OCI-LY1 (cell line): ENCODE measurements around the gene HIF1AN.

Experiments used
- CTCF ChIP-seq: fragments of 200-600 bp; sonication (generic), shearing (Covaris generic); IDR thresholded peaks from 2 replicates; pipeline ENCODE4 v1.5.1; 2017; ENCODE audit warnings: mild to moderate bottlenecking, antibody characterized with exemption, low read length, moderate library complexity, mixed read lengths
- EZH2 ChIP-seq: fragments of 200-600 bp; sonication (generic), shearing (Covaris generic); IDR thresholded peaks from 2 replicates; pipeline ENCODE4 v1.8.0; 2017; ENCODE audit warnings: borderline replicate concordance, mixed run types, mild to moderate bottlenecking, antibody characterized with exemption, low read length, moderate library complexity, mixed read lengths

- TF ChIP-seq CTCF (no peak), EZH2 (no peak)
These were observed 24.5 kb downstream of the HIF1AN start for GRCh38 chr10:100560248-100560647.
